Stimulated activated CD8-positive, alpha-beta memory T cell treated with anti-CD3 and anti-CD28 coated beads, Interleukin-7, amount 100 ng/mL, for 1 hour (primary cell): ENCODE measurements around the gene IDH3A.
A peak's percentile ranks its signal among the peaks of the same experiment; 100 is the strongest.

Experiments used
- DNase-seq, 2 donors: peaks; one replicate each; pipeline ENCODE4 v3.0.0-alpha.2; 2020; ENCODE audit warnings: low read depth in 2 of 2

IDH3A gene

DNA sequence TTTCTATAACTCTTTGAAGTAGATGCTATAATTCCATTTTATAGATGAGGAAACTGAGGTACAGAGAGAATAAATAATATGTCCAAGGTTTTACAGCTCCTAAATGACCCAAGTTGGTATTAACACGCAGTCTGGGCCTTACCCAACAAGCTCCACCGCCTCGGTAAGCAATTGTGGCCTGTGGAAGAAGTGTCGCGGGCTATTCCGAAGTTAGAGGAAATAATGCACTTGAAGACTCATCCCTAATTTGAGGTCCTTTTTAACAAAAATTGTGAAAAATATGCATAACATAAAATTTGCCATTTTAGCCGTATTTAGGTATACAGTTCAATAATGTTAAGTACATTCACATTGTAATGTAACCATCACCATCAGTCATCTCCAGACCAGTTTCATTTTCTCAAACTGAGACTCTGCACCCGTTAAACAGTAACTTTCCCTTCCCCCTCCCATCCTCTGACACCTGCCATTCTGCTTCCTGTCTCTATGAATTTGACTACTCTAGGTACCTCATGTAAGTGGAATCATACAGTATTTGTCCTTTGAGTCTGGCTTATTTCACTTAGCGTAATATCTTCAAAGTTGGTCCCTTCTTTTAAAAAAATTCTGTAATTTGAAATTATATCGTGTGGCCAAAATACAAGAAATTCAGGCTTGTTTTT, 18.2 kb downstream of the IDH3A start:
- no peak for DNase-seq

DNA sequence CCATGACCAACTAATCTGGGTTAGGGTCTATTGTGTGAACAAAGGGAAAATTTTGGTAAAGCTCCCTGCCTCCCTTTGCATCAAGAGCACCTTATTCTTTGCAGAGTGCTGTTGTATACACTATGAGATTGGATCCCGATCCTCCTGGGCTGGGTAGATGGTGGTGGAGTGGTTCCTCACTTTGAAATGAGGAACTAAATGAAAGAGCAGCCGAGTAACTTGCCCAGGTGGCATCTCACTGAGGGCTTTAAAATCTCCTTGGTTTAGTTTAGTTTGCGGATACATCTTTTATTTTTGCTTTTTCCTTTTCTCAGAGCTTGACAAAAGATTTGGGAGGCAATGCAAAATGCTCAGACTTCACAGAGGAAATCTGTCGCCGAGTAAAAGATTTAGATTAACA, 19.4 kb downstream of the IDH3A start:
- DNase-seq, result no peak

DNA sequence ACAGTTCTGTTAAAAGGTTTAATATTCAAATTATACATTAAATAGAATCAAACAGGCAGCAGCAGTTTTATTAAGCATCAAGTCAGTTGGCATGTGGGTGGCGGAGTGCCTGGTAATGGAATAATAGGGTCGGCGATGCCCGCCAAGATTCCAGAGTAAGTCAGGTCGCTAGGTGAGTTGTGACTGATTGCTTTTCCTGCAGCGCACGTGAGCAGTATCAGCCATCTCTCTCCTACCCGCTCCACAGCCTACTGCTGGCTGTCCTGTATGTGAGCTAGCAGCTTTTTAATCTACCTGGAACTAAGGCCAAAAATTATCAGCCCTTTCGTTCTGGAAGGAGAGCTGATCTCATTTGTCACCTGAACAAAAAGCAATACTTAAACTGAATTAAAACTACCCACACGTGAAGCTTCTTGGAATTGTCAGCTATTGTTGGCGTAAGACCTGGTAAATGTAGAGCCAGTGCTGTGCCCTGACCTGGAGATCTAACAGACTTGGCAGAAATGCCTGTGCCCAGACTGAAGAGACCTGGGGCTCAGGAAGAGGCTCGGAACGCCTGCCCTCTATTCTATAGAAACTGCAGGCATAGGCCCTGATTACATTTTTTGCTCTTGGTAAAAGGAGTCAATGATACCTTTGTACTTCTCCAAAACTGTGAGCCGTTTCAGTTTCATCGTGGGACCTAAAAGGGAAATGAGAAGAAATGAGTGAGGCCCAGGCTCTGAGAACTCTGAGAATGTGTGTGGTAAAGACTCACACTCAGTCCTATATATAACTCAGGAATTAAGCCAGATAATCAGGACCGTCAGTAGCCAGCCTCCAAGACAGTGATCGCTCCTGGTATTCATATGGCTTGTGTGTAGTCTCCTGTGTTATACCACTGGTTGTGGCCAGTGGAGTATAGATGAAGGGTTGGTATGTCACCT, 21.9 kb downstream of the IDH3A start:
- no peak for DNase-seq

DNA sequence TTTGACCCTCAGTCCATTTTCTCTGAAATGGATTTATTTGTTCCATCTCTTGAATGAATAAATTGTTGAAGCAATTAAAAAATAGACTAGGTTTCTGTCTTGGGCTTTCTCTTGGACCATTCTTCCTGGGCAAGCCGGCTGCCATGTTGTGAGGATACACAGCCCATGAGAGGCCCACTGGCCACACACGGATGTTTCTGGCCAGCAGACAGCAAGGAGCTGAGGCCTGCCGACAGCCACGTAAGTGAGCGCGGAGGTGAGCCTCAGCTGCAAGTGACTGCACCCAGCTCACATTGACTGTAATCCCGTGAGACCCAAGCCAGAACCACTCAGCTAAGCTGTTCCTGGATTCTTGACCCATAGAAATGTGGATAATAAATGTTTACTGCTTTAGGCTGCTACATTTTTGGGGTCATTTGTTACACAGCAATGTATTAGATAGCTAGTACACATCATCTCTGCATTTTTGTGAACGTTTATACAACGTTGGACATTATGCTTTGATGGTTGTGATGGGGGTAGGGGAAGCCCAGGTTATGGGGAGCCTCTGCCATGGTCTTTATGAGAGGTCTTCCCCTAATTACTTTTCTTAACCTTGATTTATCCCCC, 22.8 kb downstream of the IDH3A start:
- DNase-seq, result no peak

DNA sequence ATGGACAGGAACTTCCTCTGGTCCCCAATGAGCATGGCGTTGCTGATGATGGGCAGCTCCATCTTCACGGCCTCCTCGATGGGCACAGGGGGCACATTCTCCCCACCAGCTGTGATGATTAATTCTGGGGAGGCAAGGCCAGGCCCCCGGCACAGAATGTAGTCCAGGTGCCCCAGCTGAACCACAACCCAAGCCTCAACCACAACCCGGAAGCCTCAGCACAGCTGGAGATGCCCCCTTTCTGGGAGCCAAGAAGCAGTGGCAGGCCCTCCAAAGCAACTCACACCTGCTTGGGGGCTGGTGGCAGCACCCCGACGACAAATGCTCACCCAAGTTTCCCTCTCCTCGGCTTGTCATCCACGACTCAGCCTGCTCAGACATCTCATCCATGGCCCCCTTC, 25.2 kb downstream of the IDH3A start:
- no peak for DNase-seq

DNA sequence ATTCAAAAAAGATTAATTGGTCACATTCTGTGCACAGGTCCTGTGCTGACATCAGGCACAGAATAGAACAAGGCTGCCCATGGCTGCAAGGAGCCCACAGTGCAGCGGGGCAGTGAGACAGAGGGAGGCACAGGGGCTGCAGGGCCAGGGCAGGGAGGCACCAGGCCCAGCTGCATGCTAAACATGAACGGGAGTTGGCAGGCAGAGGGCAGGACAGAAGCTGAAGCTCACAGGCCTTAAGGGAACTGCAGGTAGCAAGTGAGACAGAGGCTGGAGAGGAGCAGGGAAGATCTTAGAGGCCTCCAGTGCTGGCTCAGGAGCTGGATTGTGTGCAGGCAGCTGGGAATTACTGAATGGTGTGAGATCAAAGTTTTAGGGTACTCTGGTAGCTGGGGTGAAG, 26.2 kb downstream of the IDH3A start:
- no peak for DNase-seq

DNA sequence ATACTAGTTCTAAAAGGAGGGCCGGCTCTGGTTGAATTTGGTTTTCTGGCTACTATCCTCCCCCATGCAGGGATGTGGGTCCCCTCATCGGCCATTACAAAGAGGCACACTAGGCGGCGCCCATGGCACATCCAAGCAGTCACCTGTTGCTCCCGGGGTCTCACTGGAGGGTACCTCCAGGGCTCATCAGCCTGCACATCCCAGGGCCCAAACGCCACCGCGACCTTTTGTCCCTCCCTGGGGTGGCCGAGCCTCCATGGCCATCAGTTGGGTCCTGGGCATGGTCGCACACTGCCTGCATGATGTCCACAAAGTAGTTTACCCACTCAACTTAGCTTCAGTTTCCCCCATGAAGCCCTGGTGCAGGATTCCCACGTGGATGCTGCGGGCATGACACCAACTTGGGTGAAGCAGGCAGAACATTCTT, 28.3 kb downstream of the IDH3A start:
- no peak for DNase-seq

DNA sequence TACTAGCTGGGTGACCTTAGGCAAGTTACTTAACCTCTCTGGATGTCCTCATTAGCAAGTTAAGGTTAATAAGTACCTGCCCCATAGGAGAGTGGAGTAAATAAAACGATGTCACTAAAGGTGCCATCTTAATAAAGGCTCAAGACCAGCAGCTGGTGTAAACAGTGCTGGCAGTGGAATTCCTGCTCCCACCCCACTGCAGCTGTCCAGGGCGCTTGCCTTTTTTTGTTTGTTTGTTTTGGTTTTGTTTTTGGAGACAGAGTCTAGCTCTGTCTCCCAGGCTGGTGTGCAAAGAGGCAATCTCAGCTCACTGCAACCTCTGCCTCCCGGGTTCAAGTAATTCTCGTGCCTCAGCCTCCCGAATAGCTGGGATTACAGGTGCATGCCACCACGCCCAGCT, 28.9 kb downstream of the IDH3A start:
- no peak for DNase-seq

DNA sequence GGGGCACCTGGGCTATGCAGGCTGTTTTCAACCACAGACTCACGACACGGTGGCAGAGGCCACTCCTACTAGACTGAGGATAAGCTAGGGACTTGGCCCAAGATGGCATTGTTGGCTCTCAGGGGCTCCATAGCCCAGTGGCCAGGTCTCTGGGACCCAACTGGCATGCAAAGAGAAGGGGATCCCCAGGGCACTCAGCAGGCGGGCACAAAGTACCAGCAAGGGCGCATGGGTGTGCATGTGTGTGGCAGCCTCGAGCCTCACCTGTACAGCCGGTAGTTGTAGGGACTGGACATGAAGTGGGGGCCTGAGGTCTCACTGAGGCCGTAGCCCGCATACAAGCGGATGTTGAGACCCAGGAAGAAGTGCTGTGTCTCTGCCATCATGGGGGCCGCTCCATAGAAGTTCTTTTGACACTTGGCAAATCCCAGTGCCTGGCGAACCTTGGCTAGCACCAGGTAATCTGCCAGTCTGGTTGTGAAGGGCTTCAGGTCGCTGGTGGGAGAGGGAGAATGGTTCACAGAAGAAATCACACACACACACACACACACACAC, 30.2 kb downstream of the IDH3A start:
- no peak for DNase-seq

DNA sequence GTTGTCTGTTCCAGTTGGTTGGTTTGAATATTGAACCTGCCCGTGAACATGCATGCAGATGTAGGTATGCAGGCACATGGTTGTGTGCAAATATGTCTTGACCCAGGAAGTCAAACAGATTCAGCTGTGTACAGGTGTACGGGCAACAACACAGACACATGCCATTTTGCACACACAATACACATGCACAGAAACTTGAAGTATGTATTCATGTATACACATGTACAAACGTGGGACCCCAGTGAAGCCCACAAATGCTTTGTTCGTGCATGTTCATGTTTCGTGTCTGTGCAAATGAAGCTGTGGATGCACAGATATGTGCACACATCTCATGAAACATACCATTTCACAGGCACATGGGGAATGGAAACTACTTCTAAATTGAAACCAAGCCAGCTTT, 30.7 kb downstream of the IDH3A start:
- no peak for DNase-seq

DNA sequence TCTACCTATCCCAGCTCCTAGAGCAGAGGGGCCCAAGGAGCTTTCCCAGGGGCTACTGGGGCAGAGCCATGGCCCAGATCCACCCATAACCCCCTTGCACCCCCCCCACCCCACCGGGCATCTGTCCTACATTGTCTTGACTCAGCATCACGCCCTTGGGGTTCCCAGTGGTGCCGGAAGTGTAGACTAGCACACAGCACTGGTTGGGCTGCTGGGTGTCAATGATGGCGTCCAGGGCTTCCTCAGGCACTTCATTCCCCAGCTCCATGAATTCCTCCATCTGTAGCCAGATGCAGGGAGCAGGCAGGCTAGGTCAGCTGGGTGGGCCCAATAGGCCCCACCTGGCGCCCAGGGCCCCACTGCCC, 33.2 kb downstream of the IDH3A start:
- DNase-seq, result no peak

DNA sequence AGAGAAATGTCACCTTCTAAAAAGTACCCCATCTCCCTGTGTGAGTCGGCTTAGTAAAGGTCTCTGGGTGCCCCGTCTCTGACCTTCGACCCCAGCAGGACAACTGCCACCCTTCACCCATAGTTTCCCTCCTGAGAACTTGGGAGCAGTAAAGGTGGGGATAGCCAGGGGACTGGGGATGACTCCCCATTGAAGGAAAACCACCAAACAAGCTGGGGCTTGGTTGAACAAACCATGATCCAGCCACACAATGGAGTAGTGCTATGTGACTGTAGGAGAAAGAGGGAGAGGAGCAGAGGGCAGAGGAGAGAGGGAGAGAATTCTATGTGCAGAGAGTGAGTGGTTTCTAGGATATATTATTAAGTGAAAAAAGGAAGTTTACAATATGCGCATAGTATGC, 33.7 kb downstream of the IDH3A start:
- DNase-seq, result no peak

DNA sequence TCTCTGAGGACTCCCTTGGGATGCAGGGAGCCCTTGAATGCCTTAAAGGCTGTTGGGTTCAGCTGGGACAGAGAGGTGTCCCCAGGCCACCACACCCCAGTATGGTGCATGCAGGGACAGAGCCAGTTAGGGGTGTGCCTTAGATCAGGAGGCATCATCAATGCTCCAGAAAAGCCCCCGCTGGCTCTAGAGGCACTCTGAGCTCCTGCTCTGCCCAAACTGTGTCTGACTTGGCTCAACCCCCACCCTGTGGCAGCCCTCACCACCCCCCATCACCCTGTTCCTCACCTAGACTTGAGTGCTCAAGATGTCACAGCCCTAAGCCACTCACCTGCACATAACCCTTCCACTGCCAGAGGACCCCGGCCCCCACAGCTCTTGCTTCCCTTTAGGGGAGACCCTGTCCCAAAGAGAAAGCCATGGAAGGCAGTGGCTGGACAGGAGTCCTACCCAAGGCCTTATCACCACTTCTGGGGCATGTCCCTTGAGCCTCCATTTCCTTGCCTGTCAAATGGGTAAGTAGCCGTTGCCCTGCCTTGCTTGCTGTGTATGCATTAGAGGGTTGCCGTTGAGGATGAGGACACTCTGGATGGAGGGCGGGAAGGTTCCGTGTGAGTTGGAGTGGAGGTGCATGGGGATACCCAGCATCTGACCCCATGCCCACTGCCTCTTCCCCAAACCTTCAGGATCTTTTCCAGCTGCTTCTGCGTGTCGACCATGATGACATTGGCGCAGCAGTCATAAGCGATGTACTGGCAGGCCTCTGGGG, 43.8 kb downstream of the IDH3A start:
- DNase-seq, result no peak

DNA sequence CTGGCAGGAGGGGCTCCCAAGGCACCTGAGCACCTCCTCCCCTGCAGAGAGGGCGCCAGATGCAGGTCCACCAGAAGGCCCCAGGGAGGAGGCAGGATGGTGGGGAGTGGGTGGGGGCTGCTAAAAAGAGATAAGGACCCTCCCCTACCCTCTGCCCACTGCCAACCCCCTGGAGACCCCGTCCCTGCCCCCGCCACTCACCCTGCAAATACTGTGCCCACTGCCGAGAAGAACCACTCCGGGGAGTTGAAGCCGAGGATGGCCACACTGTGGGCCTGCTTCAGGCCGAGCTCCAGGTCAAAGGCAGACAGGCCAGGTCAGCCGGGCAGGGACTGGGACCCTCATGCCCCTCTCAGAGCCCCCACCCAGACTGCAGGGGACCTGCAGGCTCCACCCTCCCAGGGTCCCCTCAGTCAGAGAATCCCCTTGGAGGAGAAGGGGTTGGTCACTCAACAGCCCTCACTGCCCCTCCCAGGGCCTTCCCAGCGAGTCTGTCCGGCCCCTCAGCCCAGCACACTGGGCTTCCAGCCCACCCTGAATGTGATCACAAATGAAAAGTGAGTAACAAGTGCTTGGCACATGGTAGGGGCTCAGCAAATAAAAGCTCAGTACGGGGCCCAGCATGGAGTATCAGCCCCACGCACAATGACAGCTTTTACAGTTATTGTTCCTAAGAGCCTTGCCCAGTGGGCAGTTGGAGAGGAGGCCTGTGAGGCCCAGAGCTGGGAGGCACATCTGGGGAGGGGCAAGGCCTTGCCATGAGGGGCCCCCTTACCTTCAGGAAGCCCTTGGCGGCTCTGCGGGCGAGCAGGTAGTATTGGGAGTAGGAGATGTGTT, 44.8 kb downstream of the IDH3A start:
- DNase-seq, result no peak

DNA sequence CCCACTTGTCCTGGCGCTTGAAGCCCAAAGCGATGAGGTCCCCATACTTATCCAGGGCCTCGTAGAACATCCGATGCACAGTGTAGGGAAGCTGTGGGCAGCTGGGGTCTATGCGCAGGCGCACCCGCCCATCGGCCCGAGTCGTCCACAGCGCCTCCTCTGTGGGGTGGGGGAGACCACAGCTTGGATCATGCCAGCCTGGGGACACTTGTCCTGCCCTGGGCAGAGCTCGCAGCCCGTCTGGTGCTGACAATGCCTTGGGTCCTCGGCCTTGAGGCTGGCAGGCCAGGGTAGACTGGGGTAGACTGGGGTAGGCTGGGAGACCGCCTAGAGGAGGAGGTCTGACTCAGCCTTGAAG, 45.4 kb downstream of the IDH3A start:
- no peak for DNase-seq

DNA sequence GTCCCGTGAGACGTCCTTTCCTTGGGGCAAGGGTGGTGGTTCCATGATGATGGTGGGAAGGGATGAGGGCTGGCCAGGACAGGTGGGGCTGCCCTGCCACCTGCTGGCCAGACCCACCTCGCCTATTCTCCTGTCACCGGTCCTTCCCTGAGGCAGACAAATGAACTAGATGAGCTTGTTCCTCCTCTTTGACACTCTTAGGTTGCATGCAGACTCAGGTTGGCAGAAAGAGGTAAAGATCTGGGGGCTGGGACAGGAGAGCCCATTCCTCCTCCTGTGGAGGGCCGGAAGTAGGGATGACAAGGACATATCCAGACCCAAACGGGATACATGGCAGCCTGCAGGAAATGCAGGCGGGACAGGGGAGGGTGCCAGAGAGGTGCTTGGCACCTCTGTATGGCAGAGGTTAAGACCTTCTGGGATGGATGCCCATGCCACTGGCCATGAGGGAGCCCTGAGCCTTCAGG, 46.6 kb downstream of the IDH3A start:
- DNase-seq, result peak in 1 of 2 donors; percentile 24

DNA sequence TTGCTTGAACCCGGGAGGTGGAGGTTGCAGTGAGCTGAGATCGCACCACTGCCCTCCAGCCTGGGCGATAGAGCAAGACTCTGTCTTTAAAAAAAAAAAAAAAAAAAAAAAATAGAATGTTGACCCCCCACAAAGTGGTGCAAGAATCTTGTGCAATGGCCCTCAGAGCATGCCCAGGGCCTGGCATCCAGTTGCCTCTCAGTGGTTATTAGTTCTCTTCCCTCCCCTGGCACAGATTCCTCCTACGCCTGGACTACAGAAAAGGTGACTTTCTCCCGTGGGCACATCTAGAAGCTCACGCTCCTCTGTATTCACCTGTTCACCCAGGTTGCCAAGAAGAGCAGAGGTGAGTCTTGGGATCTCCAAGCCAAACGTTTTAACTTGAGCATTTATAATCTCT, 48.5 kb downstream of the IDH3A start:
- DNase-seq, result no peak

DNA sequence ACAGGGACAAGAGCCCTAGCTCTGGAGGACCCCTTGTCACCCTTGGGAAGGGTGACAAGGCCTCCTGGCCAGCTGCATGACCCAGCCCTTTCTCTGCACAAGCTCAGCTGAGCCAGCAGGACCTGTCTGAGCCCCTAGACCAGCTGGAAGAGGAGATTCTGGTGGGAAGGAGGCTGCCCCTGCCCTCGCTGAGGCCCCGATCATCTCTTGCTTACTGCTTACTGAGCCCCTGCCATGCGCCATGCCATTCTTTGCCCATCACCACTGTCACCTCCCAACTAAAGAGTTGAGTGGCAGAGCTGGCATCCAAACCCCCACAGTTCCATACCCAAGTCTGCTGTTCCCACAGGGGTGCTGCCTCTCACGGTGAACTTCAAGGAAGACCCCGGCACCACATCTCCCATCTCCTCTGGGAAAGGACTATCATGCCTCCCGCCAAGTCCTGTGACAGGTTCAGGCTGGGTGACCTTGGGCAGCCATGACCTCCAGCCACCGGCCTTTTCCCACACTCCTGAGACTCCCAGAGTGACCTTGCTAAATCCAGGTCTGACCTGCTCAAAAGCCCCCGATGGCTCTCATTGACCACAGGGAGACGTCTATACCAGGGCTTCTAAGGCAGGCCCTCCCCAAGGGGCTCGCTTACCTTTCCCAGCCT, 51.2 kb downstream of the IDH3A start:
- DNase-seq, result no peak

DNA sequence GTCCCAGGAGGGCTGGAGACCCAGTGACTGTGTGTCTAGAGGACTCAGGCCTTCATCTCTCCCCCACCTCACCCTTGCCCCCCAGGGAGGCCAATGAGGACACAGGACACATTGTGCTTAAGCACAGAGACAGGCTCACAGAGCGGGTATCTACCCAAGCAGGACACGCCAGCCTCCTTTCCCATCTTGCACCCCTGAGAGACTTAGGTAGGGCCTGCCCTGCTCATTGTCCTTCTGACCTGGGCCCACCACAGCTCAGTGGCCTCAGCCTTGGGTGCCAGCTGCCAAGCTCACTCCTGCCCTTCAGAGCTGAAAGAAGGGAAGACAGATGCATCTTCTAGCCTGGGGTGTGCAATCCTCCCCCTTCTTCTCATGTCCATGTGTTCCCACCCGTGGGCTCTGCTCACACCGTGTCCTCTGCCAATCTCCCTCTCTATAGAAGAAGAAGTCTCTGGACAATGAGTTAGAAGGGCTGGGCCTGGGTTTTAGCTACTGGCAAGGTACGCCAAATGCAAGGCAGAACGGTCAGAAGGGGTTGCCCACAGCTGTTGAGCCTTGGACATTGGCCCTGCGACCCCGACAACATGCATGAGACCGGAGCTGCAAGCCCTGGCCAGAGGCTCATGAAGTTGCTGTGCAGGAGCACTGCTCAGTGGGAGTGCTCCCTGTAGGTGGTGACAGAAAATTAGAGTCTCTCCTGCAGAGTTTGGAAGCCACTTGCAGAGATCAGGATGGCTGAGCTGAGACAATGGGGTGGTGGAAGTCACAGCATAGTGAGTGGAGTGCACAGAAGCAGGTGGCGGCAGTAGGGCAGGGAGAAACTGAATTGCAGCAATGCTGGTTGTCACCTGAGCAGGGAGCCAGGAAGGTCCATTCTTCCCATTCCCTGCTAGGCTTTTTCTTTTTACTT, 52.4 kb downstream of the IDH3A start:
- no peak for DNase-seq
